DMS153 treated with DMSO at 0.1 percent for 48 hours (cell line): ENCODE measurements around the gene ZNF624.
A peak's percentile ranks its signal among the peaks of the same experiment; 100 is the strongest.
"Not testable (repeated sequence)": the region's sequence is repeated elsewhere in the genome, so short reads cannot be mapped to it uniquely, and the experiment has no call there.

ENCODE experiments used
- DNase-seq: peaks from one replicate; lab custom pipeline; 2025; ENCODE audit not compliant: unreplicated experiment; lab: John Stamatoyannopoulos, UW

ZNF624 gene

GRCh38 chr17:16653367-16654041 is at the start of gene ZNF624:
Gene ZNF624, minus strand, starts transcription at chr17:16653850.
- peak; percentile 77 for DNase-seq

GRCh38 chr17:16697603-16698002 is 44.0 kb upstream of the ZNF624 start:
- not testable (repeated sequence) for DNase-seq

- not testable (repeated sequence) for DNase-seq
Measured at GRCh38 chr17:16690447-16690846, 36.8 kb upstream of the ZNF624 start.

- DNase-seq: not testable (repeated sequence)
Measured at GRCh38 chr17:16689731-16690281, 36.2 kb upstream of the ZNF624 start, which contains the start of gene CCDC144A. Gene CCDC144A, plus strand, starts transcription at chr17:16690241. Its CDS starts 160 bp downstream, at chr17:16690401.

- not testable (repeated sequence) for DNase-seq
Measured at GRCh38 chr17:16687151-16687550, 33.5 kb upstream of the ZNF624 start.

GRCh38 chr17:16686019-16686418 is 32.4 kb upstream of the ZNF624 start:
- DNase-seq: not testable (repeated sequence)

- not testable (repeated sequence) for DNase-seq
Measured at GRCh38 chr17:16683290-16684138, 29.9 kb upstream of the ZNF624 start.

GRCh38 chr17:16676676-16677268 is 23.1 kb upstream of the ZNF624 start:
- DNase-seq: no peak

GRCh38 chr17:16666907-16667636 is 13.4 kb upstream of the ZNF624 start:
- not testable (repeated sequence) for DNase-seq

GRCh38 chr17:16666553-16666906 is 12.9 kb upstream of the ZNF624 start:
- not testable (repeated sequence) for DNase-seq

GRCh38 chr17:16662936-16663335 is 9.3 kb upstream of the ZNF624 start:
- DNase-seq: no peak

GRCh38 chr17:16661217-16661616 is 7.6 kb upstream of the ZNF624 start:
- no peak for DNase-seq

GRCh38 chr17:16652847-16653366 is 743 bp downstream of the ZNF624 start:
- DNase-seq: no peak

GRCh38 chr17:16652252-16652651 is 1.4 kb downstream of the ZNF624 start:
- DNase-seq: no peak

GRCh38 chr17:16649585-16649984 is 4.1 kb downstream of the ZNF624 start:
- no peak for DNase-seq

- DNase-seq: no peak
Measured at GRCh38 chr17:16639438-16639837, 14.2 kb downstream of the ZNF624 start.

GRCh38 chr17:16623282-16623681 is 30.4 kb downstream of the ZNF624 start:
- DNase-seq: no peak

- no peak for DNase-seq
Measured at GRCh38 chr17:16622540-16623277, 30.9 kb downstream of the ZNF624 start.

GRCh38 chr17:16617481-16618060 is 36.1 kb downstream of the ZNF624 start:
- no peak for DNase-seq
